ENCODE measurements around the gene CREBBP. TPM values are rescaled to one million over a fixed set of nuclear protein-coding genes. Genes with fewer than 3 reads are reported as not detected.
"Not testable (repeated sequence)": the region's sequence is repeated elsewhere in the genome, so short reads cannot be mapped to it uniquely, and the experiment has no call there.

CREBBP gene
- total RNA-seq, 2 experiments from 2014 or later: 36.0 to 72.3 TPM

- no peaks in the 10 kb centered on the region for H3K79me2 ChIP-seq (ENCODE audit: insufficient read depth, low read depth, low read length)
- H2AFZ ChIP-seq (ENCODE audit: low read length): no peak overlapping the region
- POLR2A ChIA-PET: no interaction called here
- intact Hi-C loops (cut with micrococcal nuclease; ENCODE audit: unreplicated experiment): no loop called here
- H3K9me2 ChIP-seq (ENCODE audit: insufficient read depth, low read length): no peaks in the 10 kb centered on the region
- no peaks in the 10 kb centered on the region for H3K4me1 ChIP-seq (ENCODE audit: insufficient read depth, low read length, poor library complexity, severe bottlenecking)
- no peaks in the 10 kb centered on the region for H4K20me1 ChIP-seq (ENCODE audit: insufficient read depth, low read length)
- no peaks in the 10 kb centered on the region for H3K36me3 ChIP-seq (ENCODE audit: insufficient read depth, low read length)
- DNase-seq (ENCODE audit: low spot score): no peak
- no TSS peak for BruUV-seq (replicated peaks)
- no peak overlapping the region for H3K27ac ChIP-seq (ENCODE audit: low read depth, low read length, poor library complexity, severe bottlenecking)
- CTCF ChIA-PET (ENCODE audit: unreplicated experiment): no interaction called here
- H3K4me3 ChIP-seq (ENCODE audit: low read depth, low read length, poor library complexity, severe bottlenecking): no peak overlapping the region
- H3K4me2 ChIP-seq (ENCODE audit: low read length): no peak overlapping the region
- TF ChIP-seq EZH2phosphoT487 (IDR thresholded peaks at IDR 0.05; ENCODE audit: borderline replicate concordance, low read depth, low read length) (no peak), CTCF (conservative IDR thresholded peaks at IDR 0.05; ENCODE audit: low read length) (no peak)
- H3K9me3 ChIP-seq (ENCODE audit: low read length): no peaks in the 10 kb centered on the region
Measured at GRCh38 chr16:3889059-3889458, 8.5 kb upstream of the CREBBP start.

GRCh38 chr16:3885999-3886398, 5.5 kb upstream of the CREBBP start:
- CTCF ChIA-PET (ENCODE audit: unreplicated experiment); intact Hi-C loops (cut with micrococcal nuclease; ENCODE audit: unreplicated experiment): not testable (repeated sequence)

GRCh38 chr16:3884398-3884797, 3.9 kb upstream of the CREBBP start:
- no peaks in the 10 kb centered on the region for H3K36me3 ChIP-seq (ENCODE audit: insufficient read depth, low read length)
- POLR2A ChIA-PET: interaction anchor here (0.7 kb wide), 1 partner anchor 206 kb away, joined by 3 read pairs; no protein-coding TSS in a partner anchor
- H3K27ac ChIP-seq (ENCODE audit: low read depth, low read length, poor library complexity, severe bottlenecking): no peak overlapping the region
- CTCF ChIA-PET (ENCODE audit: unreplicated experiment): no interaction called here
- H3K9me3 ChIP-seq (ENCODE audit: low read length): no peaks in the 10 kb centered on the region
- peaks cover 7% of the 10 kb centered on the region for H3K4me1 ChIP-seq (ENCODE audit: insufficient read depth, low read length, poor library complexity, severe bottlenecking)
- peaks cover 3% of the 10 kb centered on the region; the same call in 1 of the 2 replicates for H3K79me2 ChIP-seq (ENCODE audit: insufficient read depth, low read depth, low read length)
- no peak for DNase-seq (ENCODE audit: low spot score)
- no peak overlapping the region for H2AFZ ChIP-seq (ENCODE audit: low read length)
- TF ChIP-seq CTCF (conservative IDR thresholded peaks at IDR 0.05; ENCODE audit: low read length) (no peak), EZH2phosphoT487 (IDR thresholded peaks at IDR 0.05; ENCODE audit: borderline replicate concordance, low read depth, low read length) (no peak)
- no peak overlapping the region for H3K4me2 ChIP-seq (ENCODE audit: low read length)
- intact Hi-C loops (cut with micrococcal nuclease; ENCODE audit: unreplicated experiment): no loop called here
- H3K9me2 ChIP-seq (ENCODE audit: insufficient read depth, low read length): no peaks in the 10 kb centered on the region
- H4K20me1 ChIP-seq (ENCODE audit: insufficient read depth, low read length): peaks cover under 1% of the 10 kb centered on the region; the same call in 1 of the 2 replicates
- H3K4me3 ChIP-seq (ENCODE audit: low read depth, low read length, poor library complexity, severe bottlenecking): no peak overlapping the region
- BruUV-seq (replicated peaks): no TSS peak

More at GRCh38 chr16:3885999-3886398, 5.5 kb upstream of the CREBBP start:
- H2AFZ ChIP-seq (ENCODE audit: low read length); H4K20me1 ChIP-seq (ENCODE audit: insufficient read depth, low read length); H3K4me1 ChIP-seq (ENCODE audit: insufficient read depth, low read length, poor library complexity, severe bottlenecking); POLR2A ChIA-PET; DNase-seq (ENCODE audit: low spot score); H3K27ac ChIP-seq (ENCODE audit: low read depth, low read length, poor library complexity, severe bottlenecking); H3K4me2 ChIP-seq (ENCODE audit: low read length); H3K79me2 ChIP-seq (ENCODE audit: insufficient read depth, low read depth, low read length); H3K36me3 ChIP-seq (ENCODE audit: insufficient read depth, low read length); H3K4me3 ChIP-seq (ENCODE audit: low read depth, low read length, poor library complexity, severe bottlenecking); H3K9me2 ChIP-seq (ENCODE audit: insufficient read depth, low read length); BruUV-seq (replicated peaks); H3K9me3 ChIP-seq (ENCODE audit: low read length): not testable (repeated sequence)

Data from OCI-LY7 (cell line).